WERI-Rb-1 (cell line): Measurements from ENCODE around the gene RASA3.
A peak's percentile ranks its signal among the peaks of the same experiment; 100 is the strongest.

Experiments
- DNase-seq: peaks from one replicate; pipeline ENCODE4 v3.0.0-alpha.2; 2020
- H3K27ac ChIP-seq: fragments of 250-450 bp; sonication (Bioruptor Pico); 2 replicates; pipeline ENCODE4 v1.5.1; 2020; ENCODE audit warnings: mild to moderate bottlenecking, moderate library complexity
- H3K27me3 ChIP-seq: fragments of 250-450 bp; sonication (Bioruptor Pico); 2 replicates; pipeline ENCODE4 v1.5.1; 2021; ENCODE audit warnings: mild to moderate bottlenecking, low read depth, moderate library complexity; ENCODE audit not compliant: insufficient read depth, severe bottlenecking
- H3K36me3 ChIP-seq: fragments of 250-450 bp; sonication (Bioruptor Pico); 2 replicates; pipeline ENCODE4 v1.5.1; 2020; ENCODE audit warnings: mild to moderate bottlenecking, moderate library complexity
- H3K4me3 ChIP-seq: 2 replicates; pipeline ENCODE4 v1.5.1; 2011; ENCODE audit warnings: low read depth, mild to moderate bottlenecking, control low read depth, low read length
- H3K9me3 ChIP-seq: fragments of 250-450 bp; sonication (Bioruptor Pico); 2 replicates; pipeline ENCODE4 v1.5.1; 2021; ENCODE audit warnings: mild to moderate bottlenecking, moderate library complexity; ENCODE audit not compliant: severe bottlenecking
- TF ChIP-seq, protein P1 (sequence below): IDR thresholded peaks from 2 replicates; pipeline ENCODE4 v1.5.1; 2011; ENCODE audit warnings: low read depth, mild to moderate bottlenecking, control low read depth, inconsistent platforms, low read length

Gene RASA3

GRCh38 chr13:114157869-114158495 lies 25.6 kb upstream of the RASA3 start:
- Histone ChIP-seq H3K4me3 (no peak overlapping the region), H3K36me3 (no peaks in the 10 kb centered on the region), H3K27me3 (no peaks in the 10 kb centered on the region), H3K27ac (no peak overlapping the region), H3K9me3 (peaks cover 3% of the 10 kb centered on the region)
- TF ChIP-seq, protein P1, sequence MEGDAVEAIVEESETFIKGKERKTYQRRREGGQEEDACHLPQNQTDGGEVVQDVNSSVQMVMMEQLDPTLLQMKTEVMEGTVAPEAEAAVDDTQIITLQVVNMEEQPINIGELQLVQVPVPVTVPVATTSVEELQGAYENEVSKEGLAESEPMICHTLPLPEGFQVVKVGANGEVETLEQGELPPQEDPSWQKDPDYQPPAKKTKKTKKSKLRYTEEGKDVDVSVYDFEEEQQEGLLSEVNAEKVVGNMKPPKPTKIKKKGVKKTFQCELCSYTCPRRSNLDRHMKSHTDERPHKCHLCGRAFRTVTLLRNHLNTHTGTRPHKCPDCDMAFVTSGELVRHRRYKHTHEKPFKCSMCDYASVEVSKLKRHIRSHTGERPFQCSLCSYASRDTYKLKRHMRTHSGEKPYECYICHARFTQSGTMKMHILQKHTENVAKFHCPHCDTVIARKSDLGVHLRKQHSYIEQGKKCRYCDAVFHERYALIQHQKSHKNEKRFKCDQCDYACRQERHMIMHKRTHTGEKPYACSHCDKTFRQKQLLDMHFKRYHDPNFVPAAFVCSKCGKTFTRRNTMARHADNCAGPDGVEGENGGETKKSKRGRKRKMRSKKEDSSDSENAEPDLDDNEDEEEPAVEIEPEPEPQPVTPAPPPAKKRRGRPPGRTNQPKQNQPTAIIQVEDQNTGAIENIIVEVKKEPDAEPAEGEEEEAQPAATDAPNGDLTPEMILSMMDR: no peak
- no peak for DNase-seq

- Histone ChIP-seq H3K4me3 (no peak overlapping the region), H3K9me3 (peaks cover 3% of the 10 kb centered on the region), H3K27me3 (no peaks in the 10 kb centered on the region), H3K27ac (peak overlapping the region; percentile 33), H3K36me3 (no peaks in the 10 kb centered on the region)
- no peak for DNase-seq
- TF ChIP-seq, protein P1: no peak
These were observed 23.8 kb upstream of the RASA3 start for GRCh38 chr13:114155926-114156883.

DNA sequence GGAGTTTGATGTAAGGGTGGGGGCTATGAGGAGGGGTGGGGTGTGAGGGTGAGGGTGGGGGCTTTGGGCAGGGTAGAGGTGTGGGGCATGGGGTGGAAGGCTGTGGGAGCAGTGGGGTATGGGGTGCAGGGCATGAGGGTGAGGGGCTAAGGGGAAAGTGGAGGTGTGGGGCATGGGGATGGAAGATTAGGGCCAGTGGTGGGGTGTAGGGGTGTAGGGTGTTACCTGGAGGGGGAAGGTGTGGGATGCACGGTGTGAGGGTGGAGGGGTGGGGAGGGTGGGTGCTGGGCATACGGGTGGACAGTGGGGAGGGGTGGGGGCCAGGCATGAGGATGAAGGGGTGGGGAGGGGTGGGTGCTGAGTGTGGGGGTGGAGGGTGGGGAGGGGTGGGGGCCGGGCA lies 22.9 kb upstream of the RASA3 start:
- peaks cover 3% of the 10 kb centered on the region for H3K9me3 ChIP-seq
- no peaks in the 10 kb centered on the region for H3K36me3 ChIP-seq
- no peak for DNase-seq
- H3K27me3 ChIP-seq: no peaks in the 10 kb centered on the region
- no peak overlapping the region for H3K4me3 ChIP-seq
- TF ChIP-seq, protein P1: no peak
- no peak overlapping the region for H3K27ac ChIP-seq

GRCh38 chr13:114154476-114154875 lies 22.1 kb upstream of the RASA3 start:
- H3K4me3 ChIP-seq: no peak overlapping the region
- no peaks in the 10 kb centered on the region for H3K27me3 ChIP-seq
- DNase-seq: no peak
- no peak overlapping the region for H3K27ac ChIP-seq
- H3K9me3 ChIP-seq: peaks cover 3% of the 10 kb centered on the region
- TF ChIP-seq, protein P1: no peak
- no peaks in the 10 kb centered on the region for H3K36me3 ChIP-seq

DNA sequence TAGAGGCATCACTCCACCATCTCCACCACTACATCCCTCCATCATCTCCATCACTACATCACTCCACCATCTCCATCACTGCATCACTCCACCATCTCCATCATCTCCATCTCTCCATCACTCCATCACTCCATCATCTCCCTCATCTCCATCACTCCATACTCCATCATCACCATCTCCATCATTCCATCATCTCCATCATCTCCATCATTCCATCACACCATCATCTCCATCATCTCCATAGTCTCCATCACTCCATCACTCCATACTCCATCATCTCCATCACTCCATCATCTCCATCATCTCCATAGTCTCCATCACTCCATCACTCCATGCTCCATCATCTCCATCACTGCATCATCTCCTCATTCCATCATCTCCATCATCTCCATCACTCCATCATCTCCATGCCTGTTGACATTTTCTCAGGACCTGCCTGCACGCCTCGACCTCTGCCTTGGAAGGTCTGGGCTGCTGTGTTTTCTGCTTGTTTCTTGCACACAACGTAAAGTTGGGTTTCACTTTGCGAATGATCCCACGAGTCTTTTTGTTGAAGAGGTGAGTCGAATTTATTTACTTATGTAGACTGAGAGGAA lies 21.2 kb upstream of the RASA3 start:
- Histone ChIP-seq H3K4me3 (no peak overlapping the region), H3K27me3 (no peaks in the 10 kb centered on the region), H3K36me3 (no peaks in the 10 kb centered on the region), H3K27ac (no peak overlapping the region), H3K9me3 (no peaks in the 10 kb centered on the region)
- TF ChIP-seq, protein P1: no peak
- no peak for DNase-seq
